HCT116 (cell line): Measurements from ENCODE around the gene MMEL1. TPM values are rescaled to one million over a fixed set of nuclear protein-coding genes. Genes with fewer than 3 reads are reported as not detected.

Source experiments
- ATAC-seq: fragments of 200-7000 bp; cut with Tn5 transposase; 2 replicates; pipeline ENCODE4 v1.9.1; 2020; ENCODE audit warnings: mild to moderate bottlenecking, moderate library complexity
- BruUV-seq: library from RNA; stranded (reverse); fragments of 400-500 nt; replicated peaks from 2 replicates; lab custom pipeline; 2021; lab: Mats Ljungman, UMichigan
- CTCF ChIA-PET: fragments of 300-600 bp; sonication (Branson Sonifier 250); formaldehyde crosslinking; loops from one replicate; lab custom pipeline; 2021; ENCODE audit warnings: antibody characterized with exemption; lab: Charles Lee
- POLR2A ChIA-PET: fragments of 300-600, 350-600 bp; sonication (Branson Sonifier 250); formaldehyde crosslinking; loops from one replicate; lab custom pipeline; 2021; ENCODE audit warnings: antibody characterized with exemption; lab: Charles Lee
- RAD21 ChIA-PET, 2 experiments: fragments of 300-600 bp; sonication (Branson Sonifier 250); formaldehyde crosslinking; loops; one replicate each; lab custom pipeline; 2023; ENCODE audit warnings: low total read pairs in 2 of 2; ENCODE audit not compliant: uncharacterized antibody in 2 of 2, unreplicated experiment in 2 of 2, low non-redundant PET in 1 of 2; lab: Charles Lee
- DNase-seq: peaks from one replicate; pipeline ENCODE4 v3.0.0-alpha.2; 2010; ENCODE audit warnings: low read depth, low spot score
- H2AFZ ChIP-seq: fragments of 200-600 bp; shearing (Covaris generic), sonication (generic); 2 replicates; pipeline ENCODE4 v1.6.1; 2017; ENCODE audit warnings: low read depth, mixed run types, mixed read lengths, antibody characterized with exemption, low read length; ENCODE audit not compliant: poor library complexity, severe bottlenecking
- H3K27ac ChIP-seq: 2 replicates; pipeline ENCODE4 v1.5.1; 2012; ENCODE audit warnings: low read depth, low read length
- H3K27me3 ChIP-seq: fragments of 200-600 bp; sonication (generic); 2 replicates; pipeline ENCODE4 v1.6.1; 2016; ENCODE audit warnings: mixed run types, low read length, mixed read lengths; ENCODE audit not compliant: insufficient read depth
- H3K36me3 ChIP-seq, 2 experiments: fragments of 200-500 bp in 1 of 2; fragments of 200-600 bp in 1 of 2; sonication (Bioruptor generic) in 1 of 2; sonication (generic) in 1 of 2; 2 replicates each; pipeline versions ENCODE4 v1.5.1 to v1.6.1; 2014 to 2016; ENCODE audit warnings: low read length in 2 of 2, inconsistent platforms in 1 of 2, mixed read lengths in 1 of 2, mixed run types in 1 of 2; ENCODE audit not compliant: insufficient read depth in 2 of 2, control insufficient read depth in 1 of 2
- H3K4me1 ChIP-seq, 2 experiments: fragments of 200-600 bp in 1 of 2; sonication (generic) in 1 of 2; 2 replicates each; pipeline versions ENCODE4 v1.5.1 to v1.6.1; 2012 to 2017; ENCODE audit warnings: low read length in 2 of 2, inconsistent platforms in 1 of 2, mild to moderate bottlenecking in 1 of 2, mixed read lengths in 1 of 2, mixed run types in 1 of 2, moderate library complexity in 1 of 2; ENCODE audit not compliant: insufficient read depth in 2 of 2, control insufficient read depth in 1 of 2
- H3K4me2 ChIP-seq: fragments of 200-600 bp; sonication (generic); 2 replicates; pipeline ENCODE4 v1.6.1; 2017; ENCODE audit warnings: mixed run types, low read length, mixed read lengths
- H3K4me3 ChIP-seq, 2 experiments: fragments of 200-600 bp in 1 of 2; sonication (generic) in 1 of 2; replicated peaks in 1 of 2; 2 replicates each; pipeline ENCODE4 v1.5.1; 2011 to 2016; ENCODE audit warnings: low read length in 2 of 2, control low read depth in 1 of 2, low read depth in 1 of 2, mild to moderate bottlenecking in 1 of 2, mixed read lengths in 1 of 2, mixed run types in 1 of 2
- H3K79me2 ChIP-seq: fragments of 200-600 bp; sonication (generic); 2 replicates; pipeline ENCODE4 v1.6.1; 2017; ENCODE audit warnings: mild to moderate bottlenecking, mixed run types, low read length, moderate library complexity, mixed read lengths; ENCODE audit not compliant: insufficient read depth
- H3K9ac ChIP-seq: fragments of 200-600 bp; sonication (generic); 2 replicates; pipeline ENCODE4 v1.6.1; 2016; ENCODE audit warnings: low read length, mixed read lengths
- H3K9me2 ChIP-seq: fragments of 200-600 bp; sonication (generic), shearing (Covaris generic); 2 replicates; pipeline ENCODE4 v1.6.1; 2017; ENCODE audit warnings: mixed run types, mild to moderate bottlenecking, moderate library complexity; ENCODE audit not compliant: insufficient read depth
- H3K9me3 ChIP-seq, 2 experiments: fragments of 200-500 bp in 1 of 2; fragments of 200-600 bp in 1 of 2; sonication (Bioruptor generic) in 1 of 2; sonication (generic) in 1 of 2; 2 replicates each; pipeline ENCODE4 v1.6.1; 2014 to 2017; ENCODE audit warnings: low read length in 2 of 2, mixed read lengths in 2 of 2, inconsistent platforms in 1 of 2, low read depth in 1 of 2, mild to moderate bottlenecking in 1 of 2, mixed run types in 1 of 2, moderate library complexity in 1 of 2; ENCODE audit not compliant: control insufficient read depth in 1 of 2, insufficient read depth in 1 of 2
- H4K20me1 ChIP-seq: fragments of 200-600 bp; sonication (generic), shearing (Covaris generic); 2 replicates; pipeline ENCODE4 v1.6.1; 2017; ENCODE audit warnings: mixed run types, mild to moderate bottlenecking, moderate library complexity; ENCODE audit not compliant: insufficient read depth
- EGR1 ChIP-seq: IDR thresholded peaks from 2 replicates; pipeline ENCODE4 v1.6.1; 2012; ENCODE audit warnings: low read depth
- ELF1 ChIP-seq: IDR thresholded peaks from 2 replicates; pipeline ENCODE4 v1.6.1; 2012; ENCODE audit warnings: low read depth, borderline replicate concordance
- EZH2 ChIP-seq: fragments of 200-600 bp; sonication (generic); IDR thresholded peaks from 2 replicates; pipeline ENCODE4 v1.6.1; 2017; ENCODE audit warnings: antibody characterized with exemption, mixed run types
- FOSL1 ChIP-seq: IDR thresholded peaks from 2 replicates; pipeline ENCODE4 v1.6.1; 2012; ENCODE audit warnings: low read depth
- JUND ChIP-seq: IDR thresholded peaks from 2 replicates; pipeline ENCODE4 v1.6.1; 2012
- POLR2A ChIP-seq: IDR thresholded peaks from 2 replicates; pipeline ENCODE4 v1.7.0; 2011; ENCODE audit warnings: borderline replicate concordance; ENCODE audit not compliant: insufficient read depth, insufficient read length; ENCODE audit errors: extremely low read depth
- RAD21 ChIP-seq: IDR thresholded peaks from 2 replicates; pipeline ENCODE4 v1.6.1; 2012; ENCODE audit warnings: low read depth, mild to moderate bottlenecking
- SIN3A ChIP-seq: IDR thresholded peaks from 2 replicates; pipeline ENCODE4 v1.6.1; 2012; ENCODE audit warnings: low read depth
- SP1 ChIP-seq: IDR thresholded peaks from 2 replicates; pipeline ENCODE4 v1.6.1; 2012; ENCODE audit warnings: low read depth
- YY1 ChIP-seq: IDR thresholded peaks from 2 replicates; pipeline ENCODE4 v1.6.1; 2011; ENCODE audit warnings: low read length, low read depth, moderate library complexity, mild to moderate bottlenecking; ENCODE audit not compliant: insufficient replicate concordance; ENCODE audit errors: extremely low read depth
- ZFX ChIP-seq: fragments of 450-650 bp; IDR thresholded peaks from 2 replicates; pipeline ENCODE4 v1.6.1; 2017
- ZNF274 ChIP-seq: fragments of 200-500 bp; sonication (Bioruptor generic); IDR thresholded peaks from 2 replicates; pipeline ENCODE4 v1.6.1; 2014; ENCODE audit warnings: mild to moderate bottlenecking, low read depth, low read length, inconsistent platforms
- intact Hi-C: fragments of 100-400 bp; cut with micrococcal nuclease; formaldehyde crosslinking; loops from 2 replicates; pipeline ENCODE4 v1.10.0; 2022
- total RNA-seq: library from RNA; stranded (reverse); gene quantifications from one replicate; pipeline ENCODE4 v1.2.1, GENCODE V29; 2021; ENCODE audit not compliant: unreplicated experiment
- TF ChIP-seq, protein P1 (sequence below): IDR thresholded peaks from 2 replicates; pipeline ENCODE4 v1.6.1; 2012
- TF ChIP-seq, protein P2 (sequence below): IDR thresholded peaks from 2 replicates; pipeline ENCODE4 v1.6.1; 2012
- TF ChIP-seq, protein P3 (sequence below): IDR thresholded peaks from 2 replicates; pipeline ENCODE4 v1.6.1; 2012; ENCODE audit warnings: low read depth
- TF ChIP-seq, protein P4 (sequence below): IDR thresholded peaks from 2 replicates; pipeline ENCODE4 v1.6.1; 2011; ENCODE audit warnings: mild to moderate bottlenecking, low read length, moderate library complexity; ENCODE audit not compliant: insufficient replicate concordance; ENCODE audit errors: extremely low read depth

Gene MMEL1
- total RNA-seq, 1 experiment from 2014 or later = 2.7 TPM

DNA sequence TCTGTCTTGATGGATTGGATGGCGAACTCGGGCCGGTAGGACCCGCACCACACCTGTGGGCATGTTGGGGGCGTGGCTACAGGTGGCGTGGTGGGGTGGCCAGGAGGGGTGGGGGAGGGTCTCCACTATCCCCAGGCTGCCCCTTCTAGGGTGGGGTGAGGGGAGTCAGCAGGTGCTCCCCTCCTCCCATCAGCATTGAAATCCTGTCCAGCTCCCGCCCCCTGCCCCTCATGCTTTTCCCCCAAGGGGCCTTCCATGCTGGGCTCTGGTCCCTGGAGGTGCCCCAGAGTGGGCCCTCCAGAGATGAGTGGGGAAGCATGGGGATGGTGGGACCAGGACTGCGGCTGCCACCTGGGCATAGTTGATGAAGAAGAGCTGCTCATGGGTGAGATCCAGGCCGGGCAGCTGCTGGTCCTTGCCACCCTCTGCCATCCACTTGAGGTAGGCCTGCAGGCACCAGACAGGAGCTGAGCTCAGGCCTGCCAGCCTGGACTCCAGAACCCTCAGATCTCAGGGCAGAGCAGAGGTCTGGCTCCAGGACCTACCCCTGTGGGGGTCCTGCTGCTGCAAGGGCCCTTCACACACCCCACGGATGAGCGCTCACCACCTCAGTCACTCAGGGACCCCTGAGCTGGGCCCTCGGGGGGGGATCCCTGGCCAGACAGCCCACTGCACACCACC lies 41.1 kb downstream of the MMEL1 start:
- Histone ChIP-seq H3K4me3 (no peak overlapping the region), H3K9me2 (no peaks in the 10 kb centered on the region), H3K4me2 (no peak overlapping the region), H3K27ac (no peak overlapping the region), H3K9me3 (no peaks in the 10 kb centered on the region), H3K79me2 (no peaks in the 10 kb centered on the region), H4K20me1 (no peaks in the 10 kb centered on the region), H3K4me1 (peaks cover 0 to 7% of the 10 kb centered on the region in 2 experiments; a peak in 1 of 4 replicates), H2AFZ (no peak overlapping the region), H3K9ac (no peak overlapping the region), H3K36me3 (no peaks in the 10 kb centered on the region), H3K27me3 (no peaks in the 10 kb centered on the region)
- DNase-seq (no peak), ATAC-seq (no peak)
- RAD21 ChIA-PET = no interaction called here
- intact Hi-C loops = no loop called here
- BruUV-seq = no TSS peak
- CTCF ChIA-PET = no interaction called here
- POLR2A ChIA-PET = no interaction called here
- TF ChIP-seq ZNF274 (no peak), EGR1 (no peak), SIN3A (no peak), SP1 (no peak), POLR2A (no peak), JUND (no peak), YY1 (no peak), RAD21 (no peak), EZH2 (no peak), ZFX (no peak), FOSL1 (no peak), ELF1 (no peak)
- TF ChIP-seq, protein P1, sequence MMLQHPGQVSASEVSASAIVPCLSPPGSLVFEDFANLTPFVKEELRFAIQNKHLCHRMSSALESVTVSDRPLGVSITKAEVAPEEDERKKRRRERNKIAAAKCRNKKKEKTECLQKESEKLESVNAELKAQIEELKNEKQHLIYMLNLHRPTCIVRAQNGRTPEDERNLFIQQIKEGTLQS = no peak
- TF ChIP-seq, protein P2, sequence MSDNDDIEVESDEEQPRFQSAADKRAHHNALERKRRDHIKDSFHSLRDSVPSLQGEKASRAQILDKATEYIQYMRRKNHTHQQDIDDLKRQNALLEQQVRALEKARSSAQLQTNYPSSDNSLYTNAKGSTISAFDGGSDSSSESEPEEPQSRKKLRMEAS = no peak
- TF ChIP-seq, protein P3, sequence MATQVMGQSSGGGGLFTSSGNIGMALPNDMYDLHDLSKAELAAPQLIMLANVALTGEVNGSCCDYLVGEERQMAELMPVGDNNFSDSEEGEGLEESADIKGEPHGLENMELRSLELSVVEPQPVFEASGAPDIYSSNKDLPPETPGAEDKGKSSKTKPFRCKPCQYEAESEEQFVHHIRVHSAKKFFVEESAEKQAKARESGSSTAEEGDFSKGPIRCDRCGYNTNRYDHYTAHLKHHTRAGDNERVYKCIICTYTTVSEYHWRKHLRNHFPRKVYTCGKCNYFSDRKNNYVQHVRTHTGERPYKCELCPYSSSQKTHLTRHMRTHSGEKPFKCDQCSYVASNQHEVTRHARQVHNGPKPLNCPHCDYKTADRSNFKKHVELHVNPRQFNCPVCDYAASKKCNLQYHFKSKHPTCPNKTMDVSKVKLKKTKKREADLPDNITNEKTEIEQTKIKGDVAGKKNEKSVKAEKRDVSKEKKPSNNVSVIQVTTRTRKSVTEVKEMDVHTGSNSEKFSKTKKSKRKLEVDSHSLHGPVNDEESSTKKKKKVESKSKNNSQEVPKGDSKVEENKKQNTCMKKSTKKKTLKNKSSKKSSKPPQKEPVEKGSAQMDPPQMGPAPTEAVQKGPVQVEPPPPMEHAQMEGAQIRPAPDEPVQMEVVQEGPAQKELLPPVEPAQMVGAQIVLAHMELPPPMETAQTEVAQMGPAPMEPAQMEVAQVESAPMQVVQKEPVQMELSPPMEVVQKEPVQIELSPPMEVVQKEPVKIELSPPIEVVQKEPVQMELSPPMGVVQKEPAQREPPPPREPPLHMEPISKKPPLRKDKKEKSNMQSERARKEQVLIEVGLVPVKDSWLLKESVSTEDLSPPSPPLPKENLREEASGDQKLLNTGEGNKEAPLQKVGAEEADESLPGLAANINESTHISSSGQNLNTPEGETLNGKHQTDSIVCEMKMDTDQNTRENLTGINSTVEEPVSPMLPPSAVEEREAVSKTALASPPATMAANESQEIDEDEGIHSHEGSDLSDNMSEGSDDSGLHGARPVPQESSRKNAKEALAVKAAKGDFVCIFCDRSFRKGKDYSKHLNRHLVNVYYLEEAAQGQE = no peak
- TF ChIP-seq, protein P4, sequence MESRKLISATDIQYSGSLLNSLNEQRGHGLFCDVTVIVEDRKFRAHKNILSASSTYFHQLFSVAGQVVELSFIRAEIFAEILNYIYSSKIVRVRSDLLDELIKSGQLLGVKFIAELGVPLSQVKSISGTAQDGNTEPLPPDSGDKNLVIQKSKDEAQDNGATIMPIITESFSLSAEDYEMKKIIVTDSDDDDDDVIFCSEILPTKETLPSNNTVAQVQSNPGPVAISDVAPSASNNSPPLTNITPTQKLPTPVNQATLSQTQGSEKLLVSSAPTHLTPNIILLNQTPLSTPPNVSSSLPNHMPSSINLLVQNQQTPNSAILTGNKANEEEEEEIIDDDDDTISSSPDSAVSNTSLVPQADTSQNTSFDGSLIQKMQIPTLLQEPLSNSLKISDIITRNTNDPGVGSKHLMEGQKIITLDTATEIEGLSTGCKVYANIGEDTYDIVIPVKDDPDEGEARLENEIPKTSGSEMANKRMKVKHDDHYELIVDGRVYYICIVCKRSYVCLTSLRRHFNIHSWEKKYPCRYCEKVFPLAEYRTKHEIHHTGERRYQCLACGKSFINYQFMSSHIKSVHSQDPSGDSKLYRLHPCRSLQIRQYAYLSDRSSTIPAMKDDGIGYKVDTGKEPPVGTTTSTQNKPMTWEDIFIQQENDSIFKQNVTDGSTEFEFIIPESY = no peak
